Panc1 (cell line): Measurements from ENCODE around the gene LDB2.

Source experiments
- CTCF ChIP-seq: fragments of 450-650 bp; IDR thresholded peaks from 2 replicates; pipeline ENCODE4 v1.5.1; 2017; ENCODE audit warnings: mild to moderate bottlenecking
- POLR2AphosphoS5 ChIP-seq: IDR thresholded peaks from 2 replicates; pipeline ENCODE4 v1.6.1; 2012; ENCODE audit warnings: mild to moderate bottlenecking, low read depth, low read length, moderate library complexity
- REST ChIP-seq, 2 experiments: IDR thresholded peaks; 2 replicates each; pipeline ENCODE4 v1.6.1; 2011 to 2012; ENCODE audit warnings: low read depth in 2 of 2, control low read depth in 1 of 2, low read length in 1 of 2, mild to moderate bottlenecking in 1 of 2, moderate library complexity in 1 of 2; ENCODE audit not compliant: insufficient read depth in 1 of 2
- SIN3A ChIP-seq: IDR thresholded peaks from 2 replicates; pipeline ENCODE4 v1.6.1; 2012; ENCODE audit warnings: low read depth, mild to moderate bottlenecking, low read length, moderate library complexity, borderline replicate concordance; ENCODE audit not compliant: insufficient read depth
- TCF7L2 ChIP-seq: IDR thresholded peaks from 2 replicates; pipeline ENCODE4 v1.6.1; 2011; ENCODE audit warnings: mild to moderate bottlenecking, low read depth, low read length, inconsistent platforms

GRCh38 chr4:16550531-16550930, 347.9 kb downstream of the LDB2 start:
- TF ChIP-seq CTCF: no peak
- no peak for TF ChIP-seq REST (IDR thresholded peaks at IDR 0.05; ENCODE audit: insufficient read depth in 1 of 2, low read depth in 2 of 2, low read length in 1 of 2)
- TF ChIP-seq POLR2AphosphoS5: no peak
- TF ChIP-seq TCF7L2: no peak
- TF ChIP-seq SIN3A: no peak
